Ureter (tissue), 1 donor: ENCODE measurements around the gene MEGF10. TPM values are rescaled to one million over a fixed set of nuclear protein-coding genes. Genes with fewer than 3 reads are reported as not detected.

Experiments used
- DNase-seq: peaks from one replicate; pipeline ENCODE4 v3.0.0-alpha.2; 2020; ENCODE audit warnings: low spot score
- total RNA-seq: library from RNA; stranded (reverse); gene quantifications from one replicate; pipeline ENCODE4 v1.2.4, GENCODE V29; 2023
- donor health status: DM: yes; HTN: yes; CAD: no.

Gene MEGF10
- total RNA-seq, 1 donor from 2014 or later, result 1.1 TPM

DNA sequence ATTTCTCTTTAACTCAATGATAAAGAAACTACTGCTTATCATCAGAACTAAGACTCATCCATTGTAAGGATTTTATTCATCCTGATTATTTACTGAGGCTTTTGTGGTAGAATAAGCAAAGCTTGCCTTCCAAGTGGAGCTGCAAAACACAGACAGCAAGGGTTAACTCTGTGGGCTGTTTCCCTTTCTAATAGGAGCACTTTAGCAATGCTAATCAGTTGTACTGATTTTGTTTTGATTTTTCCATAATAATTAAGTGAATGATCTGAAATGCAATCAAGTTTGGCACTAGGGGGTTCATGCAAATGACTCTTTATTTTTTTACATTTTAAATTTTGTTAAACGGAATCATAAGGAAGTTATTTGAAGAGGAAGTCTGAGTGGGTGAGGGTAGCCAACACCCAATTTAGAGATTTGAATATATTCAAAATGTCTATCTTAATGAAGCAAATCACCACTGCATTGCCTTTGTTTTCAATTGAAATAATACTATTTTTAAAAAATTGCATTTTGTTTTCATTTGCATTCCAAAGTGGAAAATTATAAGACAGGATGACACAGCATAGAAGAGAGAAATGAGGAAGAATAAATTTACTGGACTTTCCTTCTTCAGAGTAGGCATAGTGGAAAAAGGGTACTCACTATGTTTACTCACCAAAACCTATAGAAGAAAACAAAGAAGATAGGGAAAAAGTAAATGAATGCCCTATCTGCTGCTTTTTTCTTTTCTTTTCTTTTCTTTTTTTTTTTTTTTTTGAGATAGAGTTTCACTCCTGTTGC is 36.6 kb downstream of the MEGF10 start:
- no peak for DNase-seq

DNA sequence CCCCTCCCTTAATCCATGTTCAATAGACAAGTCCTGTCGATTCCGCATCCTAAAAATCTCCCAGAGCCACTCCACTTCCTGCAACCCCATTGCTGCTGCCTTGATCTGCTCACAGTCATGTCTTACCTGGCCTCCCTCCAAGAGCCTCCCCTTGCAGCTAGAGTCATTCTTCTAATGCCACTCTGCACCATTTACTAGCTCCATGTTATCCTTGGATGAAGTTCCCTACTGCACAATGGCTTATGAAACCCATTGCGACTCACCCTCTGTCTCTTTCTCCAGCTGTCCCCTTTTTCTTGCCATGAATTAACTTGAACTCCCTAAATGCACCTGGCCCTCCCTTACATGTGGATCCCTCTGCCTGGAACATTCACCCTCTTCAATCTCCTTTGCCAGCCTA is 39.5 kb downstream of the MEGF10 start:
- DNase-seq, result no peak

DNA sequence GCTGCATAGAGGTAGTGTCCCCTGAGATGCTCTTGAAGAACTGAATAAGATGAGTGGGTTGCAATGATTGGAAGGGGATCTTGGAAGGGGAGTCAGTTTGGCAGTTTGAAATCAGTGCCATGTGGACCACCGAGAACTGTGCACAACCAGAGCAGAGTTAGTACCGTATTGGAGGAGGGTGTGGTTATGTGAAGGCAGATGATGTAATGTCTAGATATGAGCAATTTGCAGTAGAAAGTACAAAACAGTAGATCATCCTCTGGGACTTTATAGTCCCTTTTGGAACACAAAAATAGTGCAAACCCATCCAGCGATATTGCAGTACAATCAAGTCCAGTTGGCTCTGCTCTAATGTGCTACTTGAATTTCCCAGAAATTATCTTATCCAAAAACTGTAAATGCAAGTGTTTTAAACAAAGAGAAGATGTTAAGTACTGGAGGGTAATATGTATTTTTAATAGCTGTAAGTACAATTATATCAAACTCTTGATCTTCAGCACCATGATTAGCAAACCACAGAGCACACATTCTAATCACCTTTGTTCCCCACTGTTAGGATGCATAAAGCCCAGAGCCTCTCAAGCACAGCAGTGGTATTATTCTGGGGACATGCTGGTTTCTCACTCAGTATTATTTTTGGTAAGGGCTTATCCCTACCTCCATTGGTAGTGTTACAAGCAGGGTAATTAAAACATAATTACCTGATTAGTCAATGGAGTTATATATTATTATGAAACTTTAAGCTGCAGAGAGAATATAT is 41.5 kb downstream of the MEGF10 start:
- no peak for DNase-seq

DNA sequence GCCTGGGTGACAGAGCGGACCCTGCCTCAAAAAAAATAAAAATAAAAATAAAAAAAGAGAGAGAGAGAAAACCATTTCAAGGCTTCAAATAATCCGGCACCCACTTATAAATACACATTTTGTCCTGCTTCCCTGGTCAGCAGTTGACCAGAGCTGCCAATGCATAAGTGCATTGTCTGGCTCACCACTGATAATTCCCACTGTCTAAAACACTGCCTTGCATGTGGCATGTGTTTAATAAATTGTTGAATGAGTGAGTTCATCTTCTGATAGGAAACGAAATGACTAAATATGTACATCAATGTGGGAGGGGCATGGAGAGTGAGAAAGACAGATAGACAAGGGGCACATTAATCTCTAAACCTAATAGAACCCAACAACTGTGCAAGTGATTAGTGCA is 42.9 kb downstream of the MEGF10 start:
- no peak for DNase-seq

DNA sequence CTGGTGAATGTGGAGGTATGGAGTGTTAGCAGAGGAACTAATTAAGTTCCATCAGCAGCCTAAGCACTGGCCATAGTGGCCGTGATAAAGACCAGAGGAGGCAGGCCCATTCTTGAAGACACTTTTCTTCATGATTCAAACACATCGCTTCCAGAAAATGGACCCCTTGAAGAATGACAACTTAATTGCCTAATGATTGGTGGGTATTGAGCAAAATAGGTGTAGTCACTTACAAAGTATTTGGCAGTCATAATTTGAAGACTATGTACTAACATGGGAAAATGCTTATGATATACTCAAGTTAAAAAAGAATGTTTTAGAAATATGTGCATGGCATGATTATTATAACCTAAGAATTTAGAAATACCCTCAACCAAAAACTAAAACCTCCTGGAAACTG is 44.8 kb downstream of the MEGF10 start:
- DNase-seq, result no peak

DNA sequence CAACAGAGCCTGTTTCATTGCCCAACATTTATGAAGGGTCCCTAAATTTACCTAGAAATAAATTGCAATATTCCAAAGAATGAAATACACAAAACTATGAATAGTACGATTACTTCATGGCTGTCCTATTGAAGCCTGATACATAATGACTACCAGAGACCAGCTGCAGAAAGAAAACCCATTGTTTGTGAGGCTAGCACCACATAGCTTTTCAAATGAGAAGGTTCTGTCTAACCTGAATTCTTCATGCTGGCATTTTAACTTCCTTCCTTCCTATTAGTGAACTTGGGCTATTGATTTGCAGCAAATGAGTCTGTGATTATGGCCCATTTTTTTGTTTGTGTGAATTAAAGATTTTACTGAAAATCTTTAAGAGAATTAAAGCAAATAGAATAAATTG is 47.3 kb downstream of the MEGF10 start:
- no peak for DNase-seq

DNA sequence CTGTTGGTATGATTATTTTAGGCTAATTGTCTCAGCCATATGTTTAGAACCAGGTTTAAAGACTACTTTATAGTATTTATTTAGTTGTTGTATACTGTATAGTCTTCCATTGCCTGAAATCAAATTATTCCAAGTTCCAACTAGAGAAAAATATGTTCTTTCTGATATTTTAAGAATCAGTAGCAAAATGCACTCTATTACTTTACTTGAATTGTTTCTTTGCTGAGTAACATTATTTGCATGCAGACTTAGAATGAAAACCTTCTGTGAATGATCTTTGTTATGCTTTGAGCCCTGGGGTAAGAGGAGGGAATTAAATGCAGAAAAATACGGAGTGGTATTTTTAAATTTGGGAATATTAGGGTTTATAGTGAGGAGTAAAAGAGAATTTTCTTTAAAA is 47.9 kb downstream of the MEGF10 start:
- no peak for DNase-seq

DNA sequence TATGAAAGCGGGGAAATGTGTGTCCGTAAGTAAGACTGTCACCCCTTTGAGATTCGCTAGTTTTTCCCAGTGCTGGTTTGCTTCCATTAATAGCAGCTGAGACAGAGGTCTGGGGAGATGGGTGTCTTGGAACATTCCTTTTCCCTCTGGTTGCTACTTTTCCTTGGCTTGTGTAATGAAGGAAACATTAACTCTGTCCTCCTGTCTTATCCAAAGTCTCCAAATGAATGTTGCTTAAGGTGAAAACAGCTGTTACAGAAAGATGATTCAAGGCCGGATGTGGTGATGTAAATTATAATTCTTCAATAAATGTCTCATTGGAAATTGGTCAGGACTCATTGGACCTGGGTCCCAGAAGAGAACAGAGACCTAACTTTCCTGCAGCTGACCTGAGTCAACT is 50.0 kb downstream of the MEGF10 start:
- DNase-seq, result no peak

DNA sequence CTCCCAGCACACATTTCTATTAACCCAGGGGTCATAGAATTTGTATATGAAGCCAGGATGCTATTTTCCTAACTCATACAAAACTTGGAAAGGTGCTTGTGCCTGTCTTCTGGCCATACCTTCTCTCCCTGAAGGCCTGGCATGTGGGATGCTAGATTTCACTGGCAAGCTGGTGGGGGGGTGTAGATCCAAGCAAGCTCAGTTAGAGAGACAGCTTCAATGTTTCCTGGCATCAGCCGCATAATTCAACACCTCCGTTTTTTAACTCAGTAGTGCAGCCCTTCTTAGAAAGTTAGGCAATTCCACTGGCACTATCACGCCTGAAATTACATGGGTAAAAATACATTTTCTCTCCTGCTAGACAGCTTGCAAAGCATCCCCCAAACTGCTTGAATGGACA is 51.8 kb downstream of the MEGF10 start:
- DNase-seq, result no peak

DNA sequence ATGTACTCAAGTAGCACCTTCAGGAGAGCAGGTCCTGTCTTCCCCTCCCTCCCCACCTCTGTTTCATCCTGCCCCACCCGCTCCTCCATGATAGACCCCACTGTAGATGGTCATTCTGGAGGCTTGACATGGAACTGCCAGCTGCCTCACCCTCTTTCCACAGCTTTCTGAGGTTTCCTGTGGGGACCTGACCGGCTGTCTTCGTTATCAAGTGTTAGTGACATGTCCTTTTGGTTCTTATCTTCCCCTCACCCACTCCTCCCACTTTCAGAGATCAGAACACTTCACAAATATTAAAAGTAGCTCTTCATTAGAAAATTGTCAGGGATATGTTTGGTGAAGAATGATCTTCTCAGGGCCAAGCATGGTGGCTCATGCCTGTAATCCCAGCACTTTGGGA is 52.7 kb downstream of the MEGF10 start:
- DNase-seq, result no peak

DNA sequence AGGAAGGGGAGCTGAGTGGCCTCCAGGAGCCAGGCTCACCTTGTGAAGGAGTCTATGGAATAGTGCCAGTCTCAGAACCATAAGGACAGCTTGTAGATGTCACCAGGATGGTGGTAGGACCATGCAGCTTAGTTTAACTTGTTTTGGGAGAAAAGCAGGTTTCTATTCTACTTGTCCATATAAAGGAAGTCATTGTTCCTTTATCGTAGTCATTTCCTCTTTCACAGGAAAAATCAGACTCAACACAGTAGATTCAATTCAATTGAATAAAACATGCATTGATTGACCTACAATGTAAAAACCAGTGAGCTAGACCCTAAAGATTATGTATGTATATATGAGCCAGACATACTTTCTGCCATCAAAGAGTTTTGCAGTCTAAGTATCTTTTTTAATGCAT is 53.3 kb downstream of the MEGF10 start:
- DNase-seq, result no peak

DNA sequence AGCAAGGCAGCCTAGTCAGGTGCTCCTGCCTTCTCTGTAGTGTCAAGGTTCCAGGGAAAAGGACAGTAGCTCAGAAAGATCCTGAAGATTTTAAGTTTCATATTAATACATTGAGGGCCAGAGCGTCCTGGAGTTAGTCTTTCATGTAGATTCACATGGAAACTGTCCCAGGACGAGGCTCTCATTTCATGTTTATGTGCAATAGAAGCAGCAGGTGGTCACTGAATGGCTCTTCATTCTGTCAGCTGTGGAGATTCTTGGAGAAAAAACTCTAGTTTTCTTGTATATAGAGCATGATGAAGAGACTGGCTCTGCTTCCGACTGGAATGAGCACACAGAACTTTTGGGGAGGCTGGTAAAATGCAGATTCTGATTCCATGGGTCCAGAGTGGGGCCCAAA is 54.3 kb downstream of the MEGF10 start:
- DNase-seq, result no peak

DNA sequence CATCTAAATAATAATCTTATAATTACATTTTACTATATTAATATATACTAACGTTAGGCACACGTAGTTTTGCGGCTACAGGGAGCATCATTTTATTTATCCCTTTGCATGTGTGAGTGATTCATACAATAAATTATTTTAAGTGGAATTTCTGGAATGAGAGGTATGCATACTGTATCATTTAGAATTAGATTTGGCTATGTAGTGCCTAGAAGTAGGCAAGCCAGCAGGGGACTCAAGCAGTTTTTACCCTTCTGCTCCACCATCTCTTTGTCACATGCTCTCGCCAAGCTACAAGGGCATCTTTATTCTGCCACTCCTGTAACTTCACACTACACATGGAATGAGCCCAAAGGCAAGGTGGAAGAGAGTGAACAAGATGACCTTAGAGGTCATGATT is 60.8 kb downstream of the MEGF10 start:
- DNase-seq, result no peak

DNA sequence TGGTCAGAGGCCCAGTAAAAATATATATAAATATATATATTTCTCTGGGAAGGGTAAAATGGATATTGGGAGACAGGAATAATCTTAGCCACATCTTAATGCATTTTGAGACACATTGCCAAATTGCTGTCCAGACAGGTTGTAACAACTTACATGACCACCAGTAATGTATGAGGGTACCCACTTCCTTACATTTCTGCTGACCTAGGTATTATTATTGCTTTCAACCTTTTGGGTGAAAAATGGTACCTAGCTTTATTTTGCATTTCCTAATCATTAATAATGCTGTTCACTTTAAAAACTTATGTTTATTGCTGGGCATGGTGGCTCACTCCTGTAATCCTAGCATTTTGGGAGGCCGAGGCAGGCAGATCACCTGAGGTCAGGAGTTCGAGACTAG is 61.5 kb downstream of the MEGF10 start:
- DNase-seq, result no peak

DNA sequence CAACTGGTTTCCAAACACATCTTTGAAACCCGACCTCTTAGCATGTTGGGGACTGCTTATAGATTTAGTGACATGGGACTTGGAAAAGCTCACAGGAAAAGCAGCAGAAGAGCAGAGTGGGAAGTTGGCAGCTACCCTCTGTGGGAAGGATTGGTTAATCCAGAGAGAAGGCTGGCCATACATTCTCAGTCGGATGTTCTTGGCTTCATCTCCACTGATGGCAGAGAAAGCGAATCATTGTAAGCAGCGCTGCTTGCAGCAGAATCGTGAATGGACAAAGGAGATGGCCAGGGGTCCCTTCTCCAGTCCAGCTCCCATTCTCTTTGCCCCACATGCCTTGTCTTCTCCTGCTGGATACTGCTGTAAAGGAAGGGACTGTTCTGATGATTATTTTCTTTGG is 62.7 kb downstream of the MEGF10 start:
- DNase-seq, result no peak

DNA sequence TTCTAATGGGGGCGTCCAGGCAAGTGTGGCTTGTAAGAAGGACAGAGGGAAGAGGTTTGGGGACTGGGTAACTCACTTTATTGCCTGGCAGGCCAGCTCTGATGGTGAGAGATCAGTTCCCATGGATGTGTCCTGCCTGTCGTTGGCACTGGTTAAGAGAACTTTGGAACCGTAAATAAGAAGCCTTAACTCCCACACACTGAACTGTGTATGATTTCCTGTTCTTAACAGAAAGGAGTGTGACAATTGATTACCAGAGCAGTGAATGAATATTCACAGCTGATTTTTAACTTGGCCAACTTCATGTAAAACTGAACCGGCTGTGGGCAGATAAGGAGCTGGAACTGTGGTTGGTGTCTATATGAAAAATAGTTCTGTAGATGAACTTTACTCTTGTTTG is 63.2 kb downstream of the MEGF10 start:
- DNase-seq, result no peak

DNA sequence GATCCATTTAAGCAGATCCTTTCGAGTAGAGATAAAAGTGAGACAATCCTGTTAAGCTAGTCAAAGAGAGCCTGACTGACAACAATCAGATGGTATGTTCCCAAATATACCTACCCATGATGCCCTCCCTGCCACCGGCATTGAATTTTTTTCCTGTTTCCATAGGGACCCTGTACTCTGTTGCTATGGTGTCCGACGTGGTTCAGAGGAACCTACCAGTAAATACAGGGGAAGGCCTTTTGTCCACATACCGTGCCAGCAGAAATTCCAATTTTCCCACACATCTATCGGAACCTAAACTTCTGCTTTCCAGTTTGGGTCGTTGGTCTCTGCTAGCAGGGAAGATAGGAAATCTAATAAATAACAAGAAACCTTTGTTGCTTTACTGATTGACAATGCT is 64.7 kb downstream of the MEGF10 start:
- no peak for DNase-seq

DNA sequence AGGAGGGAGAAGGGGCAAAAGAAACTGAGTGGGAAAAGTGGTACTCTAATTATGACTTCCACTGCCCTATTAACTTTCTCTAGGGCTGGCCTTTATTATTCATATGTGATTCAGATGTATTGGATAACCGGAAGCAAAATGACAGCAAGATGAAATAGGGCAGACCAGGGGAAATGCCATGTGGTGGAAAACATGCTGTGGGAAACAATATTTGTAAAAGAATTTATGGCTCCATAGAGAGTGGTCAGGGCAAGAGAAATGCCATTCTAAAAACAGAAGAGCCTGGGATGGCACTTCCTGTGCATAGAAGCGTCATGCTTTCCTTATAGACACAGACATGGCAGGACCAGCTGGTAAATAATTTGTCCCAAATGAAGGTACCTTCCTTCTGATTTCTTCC is 67.7 kb downstream of the MEGF10 start:
- DNase-seq, result no peak

DNA sequence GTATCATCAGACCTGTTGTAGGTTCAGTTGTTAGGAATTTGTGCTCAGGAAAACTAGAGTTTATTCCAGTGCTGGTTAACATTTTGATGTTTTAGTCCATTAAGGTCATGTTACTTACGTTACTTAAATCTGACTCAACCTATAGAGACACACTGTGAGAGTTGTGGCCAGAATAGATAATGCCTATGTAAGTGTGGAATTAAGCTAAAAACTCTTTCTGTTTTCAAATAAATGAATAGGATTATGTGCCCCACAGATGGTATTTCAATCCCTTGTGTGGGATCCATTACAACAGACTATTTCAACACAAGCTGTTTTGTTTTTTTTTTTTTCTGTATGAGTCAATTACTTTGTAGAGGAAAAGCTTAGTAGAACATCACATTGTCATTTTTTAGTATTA is 68.1 kb downstream of the MEGF10 start:
- no peak for DNase-seq

DNA sequence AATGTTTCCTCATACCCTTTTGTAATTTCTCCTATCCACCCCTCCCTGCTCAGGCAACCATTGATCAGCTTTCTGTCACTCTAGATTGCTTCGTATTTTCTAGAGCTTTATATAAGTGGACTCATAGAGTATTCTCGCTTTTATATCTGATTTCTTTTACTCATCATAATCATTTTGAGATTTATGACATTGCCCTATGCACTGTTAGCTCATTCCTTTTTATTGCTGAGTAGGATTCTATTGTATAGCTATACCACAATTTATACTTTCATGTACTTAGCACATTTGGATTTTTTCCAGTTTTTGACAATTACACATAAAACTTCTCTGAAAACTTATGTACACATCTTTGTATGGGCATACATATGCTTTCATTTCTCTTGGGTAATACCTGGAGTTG is 68.9 kb downstream of the MEGF10 start:
- DNase-seq, result no peak

DNA sequence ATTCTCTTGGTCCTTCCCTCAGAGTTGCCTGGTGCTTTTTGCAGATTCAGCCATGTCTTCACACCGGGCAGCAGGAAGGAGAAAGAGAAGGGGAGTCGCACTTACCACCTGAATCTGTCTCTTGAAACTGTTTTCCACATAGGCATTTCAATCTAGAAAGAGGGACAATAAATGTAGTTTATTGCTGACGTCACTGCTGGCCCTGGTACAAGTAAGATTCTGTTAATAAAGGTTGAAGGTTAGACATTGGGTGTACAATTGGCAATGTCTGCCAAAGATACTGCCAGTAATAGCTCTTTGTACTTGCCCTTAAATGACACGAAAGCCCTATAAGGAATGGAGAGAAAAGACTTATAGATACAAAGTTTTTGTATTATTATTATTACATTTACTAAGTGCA is 72.8 kb downstream of the MEGF10 start:
- DNase-seq, result no peak

DNA sequence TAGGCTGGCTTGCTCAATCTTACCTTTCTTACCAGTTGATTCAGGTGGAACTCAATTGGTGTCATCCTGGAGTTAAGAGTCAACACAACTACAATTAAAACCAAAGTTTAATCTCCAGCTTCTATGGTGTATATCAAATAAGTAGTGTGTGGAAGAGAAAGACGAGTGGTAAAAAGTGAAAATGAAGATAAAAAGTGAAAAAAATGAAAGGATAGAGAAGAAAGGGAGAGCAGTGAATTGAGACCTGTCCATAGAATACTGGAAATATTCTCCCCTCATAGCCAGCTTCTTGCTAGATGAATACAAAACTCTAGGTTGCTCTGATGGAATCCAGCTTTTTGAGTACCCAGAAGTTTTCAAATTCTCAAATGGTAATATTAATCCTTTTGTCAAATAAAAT is 76.4 kb downstream of the MEGF10 start:
- DNase-seq, result no peak

DNA sequence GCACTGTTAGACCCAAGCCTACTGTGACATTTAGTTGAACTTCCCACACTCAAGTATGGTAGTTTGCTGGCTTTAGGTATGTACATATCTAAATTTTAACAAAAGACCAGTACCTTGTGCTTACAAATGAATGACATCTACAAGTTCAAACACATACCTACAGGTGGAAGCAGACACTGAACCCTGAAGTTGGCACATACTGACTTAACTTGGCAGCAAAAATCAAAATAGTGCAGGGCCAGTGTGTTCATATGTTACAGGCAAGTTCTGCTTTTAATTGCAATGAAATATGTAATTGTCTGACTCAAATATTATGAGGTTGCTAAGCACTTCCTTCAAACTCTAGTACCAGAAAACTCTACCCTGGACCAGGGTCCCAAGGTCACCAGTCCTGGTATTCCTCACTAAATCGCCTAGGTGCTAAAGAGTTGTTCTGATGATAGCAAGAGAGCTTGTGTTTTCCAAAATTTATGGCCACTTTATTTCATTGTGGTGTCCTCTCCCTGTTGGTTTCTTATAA is 77.4 kb downstream of the MEGF10 start:
- DNase-seq, result no peak
